ENCODE results near the gene RPL41.

DNA sequence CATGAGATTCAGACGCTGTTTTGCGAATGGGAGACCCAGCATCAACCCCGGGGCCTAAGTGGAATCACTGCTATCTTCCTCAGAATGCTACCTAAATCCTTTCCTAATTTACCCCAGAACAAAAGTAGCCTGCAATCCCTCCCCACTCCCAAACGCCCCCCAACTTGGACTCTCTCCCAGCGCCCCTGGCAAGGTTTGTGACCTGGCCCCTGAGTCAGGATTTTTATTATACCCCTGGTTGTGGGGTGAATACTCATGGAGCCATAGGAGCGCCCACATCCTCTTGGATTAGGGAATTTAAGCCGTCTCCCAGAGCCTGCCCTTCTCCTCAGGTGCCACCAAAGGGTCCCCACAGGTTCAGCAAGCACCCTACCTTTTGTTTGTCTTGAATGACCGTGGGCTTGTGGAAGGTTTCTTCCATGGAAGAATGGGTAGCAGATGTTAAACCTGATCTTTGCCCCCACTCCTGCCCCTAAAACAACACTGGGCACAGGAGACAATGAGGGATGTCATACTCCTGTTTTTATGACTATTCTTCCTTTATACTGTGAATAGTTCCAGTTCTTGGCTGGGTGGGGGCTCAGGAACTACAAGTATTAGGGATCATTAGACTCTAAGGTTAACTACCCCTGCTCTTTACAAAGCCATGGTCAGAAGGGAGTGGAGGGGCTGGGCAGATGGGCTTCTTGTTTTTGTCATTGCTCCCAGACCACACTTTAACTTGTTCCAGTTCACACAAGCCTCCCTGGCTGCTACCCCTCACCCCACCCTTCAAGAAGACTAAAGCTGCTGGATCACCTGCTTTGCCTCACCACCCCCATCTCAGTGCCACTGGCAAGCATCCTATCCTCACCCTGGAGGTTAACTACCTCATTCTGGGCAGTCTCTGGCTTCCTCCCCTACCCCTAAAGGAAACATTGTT lies 36.6 kb downstream of the RPL41 start:
- no peak for TF ChIP-seq POLR2AphosphoS5 (IDR thresholded peaks at IDR 0.05; ENCODE audit: insufficient read depth in 1 of 2, low read depth in 1 of 2)
- TF ChIP-seq, protein P1, sequence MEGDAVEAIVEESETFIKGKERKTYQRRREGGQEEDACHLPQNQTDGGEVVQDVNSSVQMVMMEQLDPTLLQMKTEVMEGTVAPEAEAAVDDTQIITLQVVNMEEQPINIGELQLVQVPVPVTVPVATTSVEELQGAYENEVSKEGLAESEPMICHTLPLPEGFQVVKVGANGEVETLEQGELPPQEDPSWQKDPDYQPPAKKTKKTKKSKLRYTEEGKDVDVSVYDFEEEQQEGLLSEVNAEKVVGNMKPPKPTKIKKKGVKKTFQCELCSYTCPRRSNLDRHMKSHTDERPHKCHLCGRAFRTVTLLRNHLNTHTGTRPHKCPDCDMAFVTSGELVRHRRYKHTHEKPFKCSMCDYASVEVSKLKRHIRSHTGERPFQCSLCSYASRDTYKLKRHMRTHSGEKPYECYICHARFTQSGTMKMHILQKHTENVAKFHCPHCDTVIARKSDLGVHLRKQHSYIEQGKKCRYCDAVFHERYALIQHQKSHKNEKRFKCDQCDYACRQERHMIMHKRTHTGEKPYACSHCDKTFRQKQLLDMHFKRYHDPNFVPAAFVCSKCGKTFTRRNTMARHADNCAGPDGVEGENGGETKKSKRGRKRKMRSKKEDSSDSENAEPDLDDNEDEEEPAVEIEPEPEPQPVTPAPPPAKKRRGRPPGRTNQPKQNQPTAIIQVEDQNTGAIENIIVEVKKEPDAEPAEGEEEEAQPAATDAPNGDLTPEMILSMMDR (IDR thresholded peaks at IDR 0.05) = no peak
